Liver (tissue), 9 donors: ENCODE measurements around the gene SDK2. TPM values are rescaled to one million over a fixed set of nuclear protein-coding genes. Genes with fewer than 3 reads are reported as not detected.

Experiments used
- DNase-seq: peaks from one replicate; pipeline ENCODE4 v3.0.0-alpha.2; 2017; ENCODE audit warnings: low spot score
- H3K27ac ChIP-seq, 2 donors: one replicate each; pipeline ENCODE4 v1.7.0; 2013; ENCODE audit warnings: inconsistent platforms in 2 of 2, low read length in 2 of 2, control low read depth in 1 of 2, low read depth in 1 of 2, mild to moderate bottlenecking in 1 of 2
- H3K27me3 ChIP-seq, 4 donors: one replicate each; pipeline versions ENCODE4 v1.6.1 to v1.7.0; 2013; ENCODE audit warnings: low read length in 3 of 4, inconsistent platforms in 1 of 4, mild to moderate bottlenecking in 1 of 4, moderate library complexity in 1 of 4; ENCODE audit not compliant: control insufficient read depth in 4 of 4, insufficient read depth in 4 of 4
- H3K36me3 ChIP-seq, 4 donors: one replicate each; pipeline versions ENCODE4 v1.6.1 to v1.7.0; 2013; ENCODE audit warnings: low read length in 3 of 4, mild to moderate bottlenecking in 3 of 4, low read depth in 1 of 4, moderate library complexity in 1 of 4; ENCODE audit not compliant: control insufficient read depth in 4 of 4, insufficient read depth in 3 of 4
- H3K4me1 ChIP-seq, 4 donors: one replicate each; pipeline versions ENCODE4 v1.6.1 to v1.7.0; 2013; ENCODE audit warnings: low read length in 3 of 4, mild to moderate bottlenecking in 3 of 4, moderate library complexity in 1 of 4; ENCODE audit not compliant: control insufficient read depth in 4 of 4, insufficient read depth in 4 of 4
- H3K4me3 ChIP-seq, 3 donors: one replicate each; pipeline versions ENCODE4 v1.6.1 to v1.7.0; 2013; ENCODE audit warnings: low read length in 3 of 3, control low read depth in 1 of 3, low read depth in 1 of 3, mild to moderate bottlenecking in 1 of 3
- H3K9ac ChIP-seq, 2 donors: one replicate each; pipeline ENCODE4 v1.7.0; 2013; ENCODE audit warnings: low read length in 2 of 2, mild to moderate bottlenecking in 2 of 2, moderate library complexity in 2 of 2, control low read depth in 1 of 2, low read depth in 1 of 2
- H3K9me3 ChIP-seq, 4 donors: one replicate each; pipeline versions ENCODE4 v1.6.1 to v1.7.0; 2013; ENCODE audit warnings: low read length in 3 of 4; ENCODE audit not compliant: control insufficient read depth in 4 of 4
- FOXA1 ChIP-seq: IDR thresholded peaks from 2 replicates; pipeline ENCODE4 v1.6.1; 2016; ENCODE audit warnings: antibody characterized with exemption
- FOXA2 ChIP-seq: IDR thresholded peaks from 2 replicates; pipeline ENCODE4 v1.6.1; 2016; ENCODE audit warnings: antibody characterized with exemption
- GABPA ChIP-seq, 2 donors: IDR thresholded peaks in 1 of 2; conservative IDR thresholded peaks in 1 of 2; 2 replicates each; pipeline ENCODE4 v1.6.1; 2016; ENCODE audit warnings: antibody characterized with exemption in 2 of 2, mild to moderate bottlenecking in 1 of 2, moderate library complexity in 1 of 2
- HNF4A ChIP-seq, 2 donors: conservative IDR thresholded peaks; 2 replicates each; pipeline ENCODE4 v1.6.1; 2016; ENCODE audit warnings: antibody characterized with exemption in 2 of 2, mild to moderate bottlenecking in 2 of 2
- HNF4G ChIP-seq: IDR thresholded peaks from 2 replicates; pipeline ENCODE4 v1.6.1; 2016; ENCODE audit warnings: antibody characterized with exemption
- NR2F2 ChIP-seq: IDR thresholded peaks from 2 replicates; pipeline ENCODE4 v1.6.1; 2016; ENCODE audit warnings: antibody characterized with exemption
- SP1 ChIP-seq: IDR thresholded peaks from 2 replicates; pipeline ENCODE4 v1.6.1; 2018; ENCODE audit warnings: antibody characterized with exemption, mild to moderate bottlenecking
- TAF1 ChIP-seq: conservative IDR thresholded peaks from 2 replicates; pipeline ENCODE4 v1.6.1; 2016; ENCODE audit warnings: antibody characterized with exemption, mild to moderate bottlenecking
- YY1 ChIP-seq: IDR thresholded peaks from 2 replicates; pipeline ENCODE4 v1.6.1; 2016; ENCODE audit warnings: antibody characterized with exemption, mild to moderate bottlenecking
- WGBS: extraction: QIAGEN DNeasy Blood & Tissue Kit; methylation state at CpG from one replicate; pipeline ENCODE4 v1.1.7; 2013; 5-methylcytosine and 5-hydroxymethylcytosine counted together
- polyA plus RNA-seq, 2 donors: library from polyadenylated mRNA; stranded (reverse) in 1 of 2; unstranded in 1 of 2; fragments of 200-250 nt in 1 of 2; fragments of >200 nt in 1 of 2; fragmentation: Nextera tagmentation in 1 of 2; extraction: Ambion mirVana in 1 of 2; gene quantifications; one replicate each; pipeline versions ENCODE4 v1.2.1 to v1.2.3, GENCODE V29; 2013 to 2015
- total RNA-seq, 2 donors: library from RNA; depleted of rRNA; stranded (reverse); fragments of >200 nt; gene quantifications; one replicate each; pipeline ENCODE4 v1.2.3, GENCODE V29; 2014
- TF ChIP-seq, protein P1 (sequence below): IDR thresholded peaks from 2 replicates; pipeline ENCODE4 v1.6.1; 2016; ENCODE audit warnings: antibody characterized with exemption
- TF ChIP-seq, protein P2 (sequence below): IDR thresholded peaks from 2 replicates; pipeline ENCODE4 v1.6.1; 2016; ENCODE audit warnings: antibody characterized with exemption, mild to moderate bottlenecking
- TF ChIP-seq, protein P3 (sequence below): fragments of 150-350 bp; IDR thresholded peaks from 2 replicates; pipeline ENCODE4 v1.5.1; 2017; ENCODE audit warnings: improper control_type of control experiment, low read depth, low read length; ENCODE audit not compliant: missing input control
- TF ChIP-seq, protein P4 (sequence below): IDR thresholded peaks from 2 replicates; pipeline ENCODE4 v1.6.1; 2016; ENCODE audit warnings: antibody characterized with exemption
- donor health status: healthy.
- donor health status: healthy.
- donor health status: healthy.
- donor health status: healthy.
- donor health status: healthy.

Gene SDK2
- total and polyA plus RNA-seq, 4 donors = 0.05 to 0.42 (median 0.10) TPM

DNA sequence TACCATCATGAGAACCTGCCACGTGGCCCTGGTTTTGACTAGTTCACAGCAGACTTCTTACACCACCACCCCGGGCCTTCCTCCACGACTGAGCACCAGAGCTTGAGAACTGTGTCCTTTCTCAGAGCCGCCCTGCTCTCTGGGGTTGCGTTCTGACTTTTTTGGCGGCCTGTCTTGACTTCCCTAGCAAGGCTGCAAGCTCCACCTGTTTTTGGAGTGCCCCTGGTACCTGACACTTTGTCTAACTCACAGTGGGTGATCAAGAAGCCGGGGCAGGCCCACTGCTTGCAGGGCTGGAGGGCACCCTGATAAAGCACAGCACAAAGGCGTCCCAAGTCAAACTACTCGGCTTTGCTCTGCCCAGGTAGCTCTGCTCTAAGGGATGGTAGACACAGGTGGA, 154.3 kb downstream of the SDK2 start:
- Histone ChIP-seq H3K27ac (no peak overlapping the region), H3K4me1 (no peaks in the 10 kb centered on the region), H3K27me3 (peaks cover 0 to 3% (median 1%) of the 10 kb centered on the region in 4 donors), H3K4me3 (no peak overlapping the region), H3K9me3 (peaks cover 0 to 5% (median 0%) of the 10 kb centered on the region in 4 donors), H3K9ac (no peak overlapping the region), H3K36me3 (no peaks in the 10 kb centered on the region)
- 81% methylated on average over 9 of the region's 9 CpGs for WGBS
- no peak for DNase-seq
- TF ChIP-seq FOXA1 = no peak
- no peak for TF ChIP-seq GABPA (IDR thresholded peaks at IDR 0.05 in 1 of 2, conservative IDR thresholded peaks at IDR 0.05 in 1 of 2)
- TF ChIP-seq, protein P1, sequence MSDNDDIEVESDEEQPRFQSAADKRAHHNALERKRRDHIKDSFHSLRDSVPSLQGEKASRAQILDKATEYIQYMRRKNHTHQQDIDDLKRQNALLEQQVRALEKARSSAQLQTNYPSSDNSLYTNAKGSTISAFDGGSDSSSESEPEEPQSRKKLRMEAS = no peak
- TF ChIP-seq TAF1 = no peak
- TF ChIP-seq, protein P2, sequence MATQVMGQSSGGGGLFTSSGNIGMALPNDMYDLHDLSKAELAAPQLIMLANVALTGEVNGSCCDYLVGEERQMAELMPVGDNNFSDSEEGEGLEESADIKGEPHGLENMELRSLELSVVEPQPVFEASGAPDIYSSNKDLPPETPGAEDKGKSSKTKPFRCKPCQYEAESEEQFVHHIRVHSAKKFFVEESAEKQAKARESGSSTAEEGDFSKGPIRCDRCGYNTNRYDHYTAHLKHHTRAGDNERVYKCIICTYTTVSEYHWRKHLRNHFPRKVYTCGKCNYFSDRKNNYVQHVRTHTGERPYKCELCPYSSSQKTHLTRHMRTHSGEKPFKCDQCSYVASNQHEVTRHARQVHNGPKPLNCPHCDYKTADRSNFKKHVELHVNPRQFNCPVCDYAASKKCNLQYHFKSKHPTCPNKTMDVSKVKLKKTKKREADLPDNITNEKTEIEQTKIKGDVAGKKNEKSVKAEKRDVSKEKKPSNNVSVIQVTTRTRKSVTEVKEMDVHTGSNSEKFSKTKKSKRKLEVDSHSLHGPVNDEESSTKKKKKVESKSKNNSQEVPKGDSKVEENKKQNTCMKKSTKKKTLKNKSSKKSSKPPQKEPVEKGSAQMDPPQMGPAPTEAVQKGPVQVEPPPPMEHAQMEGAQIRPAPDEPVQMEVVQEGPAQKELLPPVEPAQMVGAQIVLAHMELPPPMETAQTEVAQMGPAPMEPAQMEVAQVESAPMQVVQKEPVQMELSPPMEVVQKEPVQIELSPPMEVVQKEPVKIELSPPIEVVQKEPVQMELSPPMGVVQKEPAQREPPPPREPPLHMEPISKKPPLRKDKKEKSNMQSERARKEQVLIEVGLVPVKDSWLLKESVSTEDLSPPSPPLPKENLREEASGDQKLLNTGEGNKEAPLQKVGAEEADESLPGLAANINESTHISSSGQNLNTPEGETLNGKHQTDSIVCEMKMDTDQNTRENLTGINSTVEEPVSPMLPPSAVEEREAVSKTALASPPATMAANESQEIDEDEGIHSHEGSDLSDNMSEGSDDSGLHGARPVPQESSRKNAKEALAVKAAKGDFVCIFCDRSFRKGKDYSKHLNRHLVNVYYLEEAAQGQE = no peak
- no peak for TF ChIP-seq YY1
- no peak for TF ChIP-seq HNF4G
- TF ChIP-seq, protein P3, sequence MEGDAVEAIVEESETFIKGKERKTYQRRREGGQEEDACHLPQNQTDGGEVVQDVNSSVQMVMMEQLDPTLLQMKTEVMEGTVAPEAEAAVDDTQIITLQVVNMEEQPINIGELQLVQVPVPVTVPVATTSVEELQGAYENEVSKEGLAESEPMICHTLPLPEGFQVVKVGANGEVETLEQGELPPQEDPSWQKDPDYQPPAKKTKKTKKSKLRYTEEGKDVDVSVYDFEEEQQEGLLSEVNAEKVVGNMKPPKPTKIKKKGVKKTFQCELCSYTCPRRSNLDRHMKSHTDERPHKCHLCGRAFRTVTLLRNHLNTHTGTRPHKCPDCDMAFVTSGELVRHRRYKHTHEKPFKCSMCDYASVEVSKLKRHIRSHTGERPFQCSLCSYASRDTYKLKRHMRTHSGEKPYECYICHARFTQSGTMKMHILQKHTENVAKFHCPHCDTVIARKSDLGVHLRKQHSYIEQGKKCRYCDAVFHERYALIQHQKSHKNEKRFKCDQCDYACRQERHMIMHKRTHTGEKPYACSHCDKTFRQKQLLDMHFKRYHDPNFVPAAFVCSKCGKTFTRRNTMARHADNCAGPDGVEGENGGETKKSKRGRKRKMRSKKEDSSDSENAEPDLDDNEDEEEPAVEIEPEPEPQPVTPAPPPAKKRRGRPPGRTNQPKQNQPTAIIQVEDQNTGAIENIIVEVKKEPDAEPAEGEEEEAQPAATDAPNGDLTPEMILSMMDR = no peak

DNA sequence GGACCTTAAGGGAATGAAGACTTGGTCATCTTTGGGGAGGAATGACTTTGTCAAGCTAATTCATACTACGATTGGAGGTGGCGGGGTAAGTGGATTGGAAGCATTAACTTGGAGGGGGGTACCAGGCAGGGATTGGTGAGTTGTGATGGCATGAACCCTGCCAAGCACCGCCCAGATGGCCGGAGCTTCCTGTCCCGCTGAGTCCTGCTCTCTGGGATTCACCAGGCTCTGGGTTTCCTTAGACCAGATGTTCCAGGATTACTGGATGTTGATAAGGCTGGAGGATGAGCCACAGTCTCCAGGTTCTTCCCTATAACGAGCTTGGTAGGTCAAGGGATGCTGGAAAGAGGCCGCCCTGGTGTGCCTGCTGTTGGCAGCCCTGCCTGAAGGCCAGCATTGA, 154.9 kb downstream of the SDK2 start:
- 66% methylated on average over 7 of the region's 7 CpGs for WGBS
- Histone ChIP-seq H3K27me3 (peaks cover 0 to 3% (median 1%) of the 10 kb centered on the region in 4 donors), H3K36me3 (no peaks in the 10 kb centered on the region), H3K4me3 (no peak overlapping the region), H3K9ac (no peak overlapping the region), H3K9me3 (peaks cover 0 to 6% (median 0%) of the 10 kb centered on the region in 4 donors), H3K27ac (no peak overlapping the region), H3K4me1 (no peaks in the 10 kb centered on the region)
- no peak for DNase-seq
- no peak for TF ChIP-seq FOXA2
- TF ChIP-seq, protein P3 = no peak
- TF ChIP-seq, protein P4, sequence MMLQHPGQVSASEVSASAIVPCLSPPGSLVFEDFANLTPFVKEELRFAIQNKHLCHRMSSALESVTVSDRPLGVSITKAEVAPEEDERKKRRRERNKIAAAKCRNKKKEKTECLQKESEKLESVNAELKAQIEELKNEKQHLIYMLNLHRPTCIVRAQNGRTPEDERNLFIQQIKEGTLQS = no peak
- TF ChIP-seq FOXA1 = no peak
- no peak for TF ChIP-seq GABPA (IDR thresholded peaks at IDR 0.05 in 1 of 2, conservative IDR thresholded peaks at IDR 0.05 in 1 of 2)
- TF ChIP-seq YY1 = no peak
- TF ChIP-seq, protein P1 = no peak
- no peak for TF ChIP-seq SP1
- TF ChIP-seq, protein P2 = no peak
- no peak for TF ChIP-seq NR2F2
- no peak for TF ChIP-seq HNF4G
- TF ChIP-seq HNF4A (conservative IDR thresholded peaks at IDR 0.05) = no peak
